SK-N-SH treated with all-trans-retinoic acid at 6 μM for 48 hours (cell line): ENCODE data around the gene ARL4C.

Experiments used
- GLIS3 ChIP-seq: fragments of 250-450 bp; sonication (Bioruptor Pico); IDR thresholded peaks from 2 replicates; pipeline ENCODE4 v1.5.0; 2020; ENCODE audit warnings: mild to moderate bottlenecking, moderate library complexity
- POU6F1 ChIP-seq: fragments of 250-450 bp; sonication (Bioruptor Pico); IDR thresholded peaks from 2 replicates; pipeline ENCODE4 v1.8.0; 2021; ENCODE audit warnings: low read depth, mild to moderate bottlenecking, moderate library complexity, borderline replicate concordance
- PPARA ChIP-seq: fragments of 250-450 bp; sonication (Bioruptor Pico); IDR thresholded peaks from 2 replicates; pipeline ENCODE4 v1.5.0; 2020; ENCODE audit warnings: mild to moderate bottlenecking, borderline replicate concordance
- RARB ChIP-seq: fragments of 250-450 bp; sonication (Bioruptor Pico); IDR thresholded peaks from 2 replicates; pipeline ENCODE4 v1.8.0; 2021; ENCODE audit warnings: mild to moderate bottlenecking, moderate library complexity
- TOX ChIP-seq: fragments of 250-450 bp; sonication (Bioruptor Pico); IDR thresholded peaks from 2 replicates; pipeline ENCODE4 v1.8.0; 2021; ENCODE audit warnings: mild to moderate bottlenecking, moderate library complexity, borderline replicate concordance
- ZFP30 ChIP-seq: fragments of 450-650 bp; formaldehyde crosslinking; IDR thresholded peaks from 2 replicates; pipeline ENCODE4 v1.5.0; 2022; ENCODE audit warnings: mild to moderate bottlenecking, moderate library complexity
- TF ChIP-seq, protein P1 (sequence below): fragments of 250-450 bp; sonication (Bioruptor Pico); IDR thresholded peaks from 2 replicates; pipeline ENCODE4 v1.8.0; 2020; ENCODE audit warnings: mild to moderate bottlenecking, moderate library complexity, borderline replicate concordance
- TF ChIP-seq, protein P2 (sequence below): fragments of 250-450 bp; sonication (Bioruptor Pico); IDR thresholded peaks from 2 replicates; pipeline ENCODE4 v1.5.1; 2020; ENCODE audit warnings: low read depth, mild to moderate bottlenecking, moderate library complexity

- TF ChIP-seq GLIS3 (CRISPR knock-in tag) (no peak), RARB (no peak), TOX (CRISPR knock-in tag) (no peak), PPARA (CRISPR knock-in tag) (no peak), ZFP30 (CRISPR knock-in tag) (no peak), POU6F1 (CRISPR knock-in tag) (no peak)
- TF ChIP-seq, protein P1, sequence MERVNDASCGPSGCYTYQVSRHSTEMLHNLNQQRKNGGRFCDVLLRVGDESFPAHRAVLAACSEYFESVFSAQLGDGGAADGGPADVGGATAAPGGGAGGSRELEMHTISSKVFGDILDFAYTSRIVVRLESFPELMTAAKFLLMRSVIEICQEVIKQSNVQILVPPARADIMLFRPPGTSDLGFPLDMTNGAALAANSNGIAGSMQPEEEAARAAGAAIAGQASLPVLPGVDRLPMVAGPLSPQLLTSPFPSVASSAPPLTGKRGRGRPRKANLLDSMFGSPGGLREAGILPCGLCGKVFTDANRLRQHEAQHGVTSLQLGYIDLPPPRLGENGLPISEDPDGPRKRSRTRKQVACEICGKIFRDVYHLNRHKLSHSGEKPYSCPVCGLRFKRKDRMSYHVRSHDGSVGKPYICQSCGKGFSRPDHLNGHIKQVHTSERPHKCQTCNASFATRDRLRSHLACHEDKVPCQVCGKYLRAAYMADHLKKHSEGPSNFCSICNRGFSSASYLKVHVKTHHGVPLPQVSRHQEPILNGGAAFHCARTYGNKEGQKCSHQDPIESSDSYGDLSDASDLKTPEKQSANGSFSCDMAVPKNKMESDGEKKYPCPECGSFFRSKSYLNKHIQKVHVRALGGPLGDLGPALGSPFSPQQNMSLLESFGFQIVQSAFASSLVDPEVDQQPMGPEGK (CRISPR knock-in tag), result no peak
- TF ChIP-seq, protein P2, sequence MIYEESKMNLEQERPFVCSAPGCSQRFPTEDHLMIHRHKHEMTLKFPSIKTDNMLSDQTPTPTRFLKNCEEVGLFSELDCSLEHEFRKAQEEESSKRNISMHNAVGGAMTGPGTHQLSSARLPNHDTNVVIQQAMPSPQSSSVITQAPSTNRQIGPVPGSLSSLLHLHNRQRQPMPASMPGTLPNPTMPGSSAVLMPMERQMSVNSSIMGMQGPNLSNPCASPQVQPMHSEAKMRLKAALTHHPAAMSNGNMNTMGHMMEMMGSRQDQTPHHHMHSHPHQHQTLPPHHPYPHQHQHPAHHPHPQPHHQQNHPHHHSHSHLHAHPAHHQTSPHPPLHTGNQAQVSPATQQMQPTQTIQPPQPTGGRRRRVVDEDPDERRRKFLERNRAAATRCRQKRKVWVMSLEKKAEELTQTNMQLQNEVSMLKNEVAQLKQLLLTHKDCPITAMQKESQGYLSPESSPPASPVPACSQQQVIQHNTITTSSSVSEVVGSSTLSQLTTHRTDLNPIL (CRISPR knock-in tag), result no peak
Observed at GRCh38 chr2:234542742-234543141, 45.9 kb upstream of the ARL4C start.
